K562 (cell line): ENCODE data around the gene SLC16A14. TPM values are rescaled to one million over a fixed set of nuclear protein-coding genes. Genes with fewer than 3 reads are reported as not detected.
"Not testable (repeated sequence)": the region's sequence is repeated elsewhere in the genome, so short reads cannot be mapped to it uniquely, and the experiment has no call there.

Source experiments
- ATAC-seq: fragments of 200-7000 bp; cut with Tn5 transposase; 3 replicates; pipeline ENCODE4 v1.9.1; 2020; ENCODE audit warnings: moderate library complexity
- BruUV-seq: library from RNA; stranded (reverse); fragments of 400-500 nt; replicated peaks from 2 replicates; lab custom pipeline; 2021; lab: Mats Ljungman, UMichigan
- CTCF ChIA-PET: fragments of 300-600 bp; formaldehyde crosslinking; extraction: SDS; loops from one replicate; lab custom pipeline; 2021; ENCODE audit warnings: low intra/inter-chr PET ratio; lab: Yijun Ruan, JAX
- POLR2A ChIA-PET: fragments of 300-600, 350-650 bp; sonication (Branson Sonifier 250); formaldehyde crosslinking; extraction: SDS; loops from one replicate; lab custom pipeline; 2021; ENCODE audit warnings: antibody characterized with exemption, inconsistent platforms; lab: Yijun Ruan, JAX
- DNase-seq, 4 experiments: peaks; one replicate each; pipeline versions ENCODE4 v3.0.0 to v3.0.0-alpha.2; 2011 to 2018; ENCODE audit warnings: low spot score in 3 of 4, mixed read lengths in 3 of 4; ENCODE audit errors: extremely low read depth in 1 of 4
- FAIRE-seq: peaks from 2 replicates; lab custom pipeline; 2011; peaks lifted over from hg19 to GRCh38; lab: Jason Lieb, UNC
- H2AFZ ChIP-seq: 2 replicates; pipeline ENCODE4 v1.6.0; 2011; ENCODE audit warnings: low read depth, low read length, control low read depth, inconsistent platforms
- H3K27ac ChIP-seq: fragments of 200-600 bp; 3 replicates; pipeline ENCODE4 v1.8.0; 2011; ENCODE audit warnings: low read depth, mild to moderate bottlenecking, control low read depth, inconsistent platforms, low read length, moderate library complexity, mixed read lengths; ENCODE audit errors: extremely low read depth
- H3K27me3 ChIP-seq, 2 experiments: fragments of 300-600 bp in 1 of 2; 2 replicates in 1 of 2; 3 replicates in 1 of 2; pipeline versions ENCODE4 v1.6.0 to v1.8.0; 2011; ENCODE audit warnings: inconsistent platforms in 2 of 2, low read length in 2 of 2, mild to moderate bottlenecking in 1 of 2, mixed read lengths in 1 of 2, moderate library complexity in 1 of 2; ENCODE audit not compliant: control insufficient read depth in 2 of 2, insufficient read depth in 2 of 2
- H3K36me3 ChIP-seq: fragments of 300-600 bp; 3 replicates; pipeline ENCODE4 v1.8.0; 2011; ENCODE audit warnings: mild to moderate bottlenecking, low read length, inconsistent platforms; ENCODE audit not compliant: control insufficient read depth, insufficient read depth
- H3K4me1 ChIP-seq, 2 experiments: fragments of 200-600 bp in 1 of 2; replicated peaks in 1 of 2; 2 replicates in 1 of 2; 3 replicates in 1 of 2; pipeline versions ENCODE4 v1.5.1 to v1.8.0; 2011; ENCODE audit warnings: inconsistent platforms in 2 of 2, low read length in 2 of 2, mild to moderate bottlenecking in 1 of 2, mixed read lengths in 1 of 2, moderate library complexity in 1 of 2; ENCODE audit not compliant: control insufficient read depth in 2 of 2, insufficient read depth in 2 of 2
- H3K4me2 ChIP-seq: 2 replicates; pipeline ENCODE4 v1.6.1; 2011; ENCODE audit warnings: low read length, control low read depth, inconsistent platforms, mixed read lengths; ENCODE audit not compliant: insufficient read depth
- H3K4me3 ChIP-seq: fragments of 200-600 bp; sonication (generic), shearing (Covaris generic); 2 replicates; pipeline ENCODE4 v1.5.1; 2016; ENCODE audit warnings: control low read depth, inconsistent platforms
- H3K79me2 ChIP-seq: fragments of 200-600 bp; 3 replicates; pipeline ENCODE4 v1.8.0; 2011; ENCODE audit warnings: low read length, inconsistent platforms; ENCODE audit not compliant: control insufficient read depth, insufficient read depth
- H3K9ac ChIP-seq, 2 experiments: 2 replicates each; pipeline versions ENCODE4 v1.6.0 to v1.6.1; 2011; ENCODE audit warnings: low read depth in 2 of 2, low read length in 2 of 2, control low read depth in 1 of 2, inconsistent platforms in 1 of 2, mild to moderate bottlenecking in 1 of 2, mixed read lengths in 1 of 2; ENCODE audit not compliant: insufficient read depth in 1 of 2
- H3K9me1 ChIP-seq: one replicate; pipeline ENCODE4 v1.6.0; 2011; ENCODE audit warnings: inconsistent platforms, mild to moderate bottlenecking, low read length, moderate library complexity; ENCODE audit not compliant: control insufficient read depth, insufficient read depth
- H3K9me3 ChIP-seq: replicated peaks from 2 replicates; pipeline ENCODE4 v1.5.1; 2011; ENCODE audit warnings: low read depth, low read length, inconsistent platforms; ENCODE audit not compliant: control insufficient read depth, insufficient read depth
- H4K20me1 ChIP-seq: replicated peaks from 2 replicates; pipeline ENCODE4 v1.6.1; 2011; ENCODE audit warnings: low read length, inconsistent platforms, mixed read lengths; ENCODE audit not compliant: control insufficient read depth, insufficient read depth
- FOXA3 ChIP-seq, 2 experiments: fragments of 450-650 bp in 1 of 2; sonication (generic) in 1 of 2; formaldehyde crosslinking; IDR thresholded peaks in 1 of 2; conservative IDR thresholded peaks in 1 of 2; 2 replicates each; pipeline versions ENCODE4 v1.4.0 to v1.8.0; 2020 to 2022; ENCODE audit warnings: mild to moderate bottlenecking in 2 of 2, missing genetic modification reagents in 1 of 2
- ZBTB17 ChIP-seq: fragments of 450-650 bp; formaldehyde crosslinking; IDR thresholded peaks from 2 replicates; pipeline ENCODE4 v1.4.0; 2020; ENCODE audit warnings: mild to moderate bottlenecking
- ZKSCAN8 ChIP-seq: fragments of 200-800 bp; sonication (Bioruptor generic); IDR thresholded peaks from 2 replicates; pipeline ENCODE4 v1.6.1; 2016; ENCODE audit warnings: missing genetic modification characterization, missing compliant biosample characterization
- WGBS: fragments of 100-300 bp; shearing (Covaris generic); methylation state at CpG from one replicate; pipeline ENCODE4 v1.1.6; 2016; ENCODE audit warnings: low coverage, mixed read lengths; ENCODE audit not compliant: insufficient coverage; ENCODE audit errors: missing lambda C conversion rate; 5-methylcytosine and 5-hydroxymethylcytosine counted together
- in situ Hi-C: fragments of 300-500 bp; cut with MboI; formaldehyde crosslinking; loops from 4 replicates; pipeline ENCODE4 v1.15.0; 2018; ENCODE audit warnings: inconsistent platforms, mixed read lengths
- intact Hi-C: fragments of 100-400 bp; cut with micrococcal nuclease; formaldehyde crosslinking; loops from 2 replicates; pipeline ENCODE4 v1.14.2; 2022
- polyA plus RNA-seq, 8 experiments: library from polyadenylated mRNA; depleted of rRNA in 4 of 8; stranded (reverse) in 5 of 8; unstranded in 3 of 8; fragments of >200 nt; fragmentation: Nextera tagmentation in 2 of 8; fragmentation: Illumina TruSeq in 1 of 8; extraction: Ambion mirVana in 2 of 8; extraction: Trizol in 1 of 8; gene quantifications; 2 replicates each; pipeline versions ENCODE4 v1.2.1 to v1.2.3, GENCODE V29; 2011 to 2014; ENCODE audit warnings: inconsistent platforms in 1 of 8, missing spikeins in 1 of 8
- total RNA-seq, 7 experiments: library from RNA; depleted of rRNA in 6 of 7; stranded (reverse); fragments of >200 nt in 6 of 7; fragmentation: Illumina TruSeq in 2 of 7; extraction: Trizol in 2 of 7; gene quantifications; 2 replicates each; pipeline versions ENCODE4 v1.2.1 to v1.2.3, GENCODE V29; 2011 to 2021; ENCODE audit warnings: low replicate concordance in 1 of 7
- TF ChIP-seq, protein P1 (sequence below): fragments of 450-650 bp; formaldehyde crosslinking; IDR thresholded peaks from 2 replicates; pipeline ENCODE4 v1.4.0; 2020; ENCODE audit warnings: mild to moderate bottlenecking
- TF ChIP-seq, protein P2 (sequence below), 2 experiments: fragments of 450-650 bp; IDR thresholded peaks; 2 replicates each; pipeline ENCODE4 v1.6.1; 2018; ENCODE audit warnings: mild to moderate bottlenecking in 2 of 2, low read depth in 1 of 2; ENCODE audit not compliant: partially characterized antibody in 2 of 2

The SLC16A14 gene
- total and polyA plus RNA-seq, 9 of the 15 experiments (the other 6 are each of a cell fraction or from before 2014, with no cell fraction given) = not detected

DNA sequence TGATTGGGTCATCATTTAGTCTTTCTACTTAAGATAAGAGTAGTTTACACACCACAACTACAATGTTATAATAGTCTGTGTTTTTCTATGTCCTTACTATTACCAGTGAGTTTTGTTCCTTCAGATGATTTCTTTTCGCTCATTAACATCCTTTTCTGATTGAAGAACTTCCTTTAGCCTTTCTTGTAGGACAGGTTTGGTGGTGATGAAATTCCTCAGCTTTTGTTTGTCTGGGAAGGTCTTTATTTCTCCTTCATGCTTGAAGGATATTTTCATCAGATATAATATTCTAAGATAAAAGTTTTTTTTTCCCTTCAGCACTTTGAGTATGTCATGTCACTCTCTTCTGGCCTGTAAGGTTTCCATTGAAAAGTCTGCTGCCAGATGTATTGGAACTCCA is 38.0 kb upstream of the SLC16A14 start (continued):
- TF ChIP-seq, protein P1, sequence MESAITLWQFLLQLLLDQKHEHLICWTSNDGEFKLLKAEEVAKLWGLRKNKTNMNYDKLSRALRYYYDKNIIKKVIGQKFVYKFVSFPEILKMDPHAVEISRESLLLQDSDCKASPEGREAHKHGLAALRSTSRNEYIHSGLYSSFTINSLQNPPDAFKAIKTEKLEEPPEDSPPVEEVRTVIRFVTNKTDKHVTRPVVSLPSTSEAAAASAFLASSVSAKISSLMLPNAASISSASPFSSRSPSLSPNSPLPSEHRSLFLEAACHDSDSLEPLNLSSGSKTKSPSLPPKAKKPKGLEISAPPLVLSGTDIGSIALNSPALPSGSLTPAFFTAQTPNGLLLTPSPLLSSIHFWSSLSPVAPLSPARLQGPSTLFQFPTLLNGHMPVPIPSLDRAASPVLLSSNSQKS = no peak
- no peak for TF ChIP-seq ZBTB17 (CRISPR knock-in tag)
- TF ChIP-seq ZKSCAN8 (CRISPR knock-in tag) = no peak
- TF ChIP-seq FOXA3 (CRISPR knock-in tag; conservative IDR thresholded peaks at IDR 0.05 in 1 of 2, IDR thresholded peaks at IDR 0.05 in 1 of 2) = no peak
- TF ChIP-seq, all 486 proteins: peak for 0

DNA sequence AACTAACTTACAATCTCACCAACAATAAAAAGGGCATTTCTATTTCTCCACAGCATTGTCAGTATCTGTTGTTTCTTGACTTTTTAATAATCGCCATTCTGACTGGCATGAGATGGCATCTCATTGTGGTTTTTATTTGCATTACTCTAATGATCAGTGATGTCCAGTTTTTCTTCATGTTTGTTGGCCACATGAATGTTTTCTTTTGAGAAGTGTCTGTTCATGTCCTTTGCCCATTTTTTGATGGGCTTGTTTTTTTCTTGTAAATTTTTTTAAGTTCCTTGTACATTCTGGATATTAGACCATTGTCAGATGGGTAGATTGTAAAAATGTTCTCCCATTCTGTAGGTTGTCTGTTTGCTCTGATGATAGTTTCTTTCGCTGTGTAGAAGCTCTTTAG is 33.2 kb upstream of the SLC16A14 start:
- BruUV-seq, DNase-seq, ATAC-seq, H4K20me1 ChIP-seq, CTCF ChIA-PET, H3K27me3 ChIP-seq, FAIRE-seq, H3K9ac ChIP-seq, H3K9me1 ChIP-seq, H2AFZ ChIP-seq, H3K4me3 ChIP-seq, in situ Hi-C loops, POLR2A ChIA-PET, intact Hi-C loops, H3K4me1 ChIP-seq, H3K9me3 ChIP-seq, H3K79me2 ChIP-seq, H3K4me2 ChIP-seq, H3K27ac ChIP-seq, H3K36me3 ChIP-seq: not testable (repeated sequence)
- TF ChIP-seq, protein P2, sequence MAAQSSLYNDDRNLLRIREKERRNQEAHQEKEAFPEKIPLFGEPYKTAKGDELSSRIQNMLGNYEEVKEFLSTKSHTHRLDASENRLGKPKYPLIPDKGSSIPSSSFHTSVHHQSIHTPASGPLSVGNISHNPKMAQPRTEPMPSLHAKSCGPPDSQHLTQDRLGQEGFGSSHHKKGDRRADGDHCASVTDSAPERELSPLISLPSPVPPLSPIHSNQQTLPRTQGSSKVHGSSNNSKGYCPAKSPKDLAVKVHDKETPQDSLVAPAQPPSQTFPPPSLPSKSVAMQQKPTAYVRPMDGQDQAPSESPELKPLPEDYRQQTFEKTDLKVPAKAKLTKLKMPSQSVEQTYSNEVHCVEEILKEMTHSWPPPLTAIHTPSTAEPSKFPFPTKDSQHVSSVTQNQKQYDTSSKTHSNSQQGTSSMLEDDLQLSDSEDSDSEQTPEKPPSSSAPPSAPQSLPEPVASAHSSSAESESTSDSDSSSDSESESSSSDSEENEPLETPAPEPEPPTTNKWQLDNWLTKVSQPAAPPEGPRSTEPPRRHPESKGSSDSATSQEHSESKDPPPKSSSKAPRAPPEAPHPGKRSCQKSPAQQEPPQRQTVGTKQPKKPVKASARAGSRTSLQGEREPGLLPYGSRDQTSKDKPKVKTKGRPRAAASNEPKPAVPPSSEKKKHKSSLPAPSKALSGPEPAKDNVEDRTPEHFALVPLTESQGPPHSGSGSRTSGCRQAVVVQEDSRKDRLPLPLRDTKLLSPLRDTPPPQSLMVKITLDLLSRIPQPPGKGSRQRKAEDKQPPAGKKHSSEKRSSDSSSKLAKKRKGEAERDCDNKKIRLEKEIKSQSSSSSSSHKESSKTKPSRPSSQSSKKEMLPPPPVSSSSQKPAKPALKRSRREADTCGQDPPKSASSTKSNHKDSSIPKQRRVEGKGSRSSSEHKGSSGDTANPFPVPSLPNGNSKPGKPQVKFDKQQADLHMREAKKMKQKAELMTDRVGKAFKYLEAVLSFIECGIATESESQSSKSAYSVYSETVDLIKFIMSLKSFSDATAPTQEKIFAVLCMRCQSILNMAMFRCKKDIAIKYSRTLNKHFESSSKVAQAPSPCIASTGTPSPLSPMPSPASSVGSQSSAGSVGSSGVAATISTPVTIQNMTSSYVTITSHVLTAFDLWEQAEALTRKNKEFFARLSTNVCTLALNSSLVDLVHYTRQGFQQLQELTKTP (IDR thresholded peaks at IDR 0.05; ENCODE audit: low read depth in 1 of 2, partially characterized antibody in 2 of 2) = peak in 1 of 2 experiments; percentile 90
- WGBS = 4% methylated on average over 2 of the region's 2 CpGs
